Measurements from ENCODE around the gene SFPQ. TPM values are rescaled to one million over a fixed set of nuclear protein-coding genes. Genes with fewer than 3 reads are reported as not detected.

SFPQ gene
- total RNA-seq, 1 donor from 2014 or later: 241 TPM

DNA sequence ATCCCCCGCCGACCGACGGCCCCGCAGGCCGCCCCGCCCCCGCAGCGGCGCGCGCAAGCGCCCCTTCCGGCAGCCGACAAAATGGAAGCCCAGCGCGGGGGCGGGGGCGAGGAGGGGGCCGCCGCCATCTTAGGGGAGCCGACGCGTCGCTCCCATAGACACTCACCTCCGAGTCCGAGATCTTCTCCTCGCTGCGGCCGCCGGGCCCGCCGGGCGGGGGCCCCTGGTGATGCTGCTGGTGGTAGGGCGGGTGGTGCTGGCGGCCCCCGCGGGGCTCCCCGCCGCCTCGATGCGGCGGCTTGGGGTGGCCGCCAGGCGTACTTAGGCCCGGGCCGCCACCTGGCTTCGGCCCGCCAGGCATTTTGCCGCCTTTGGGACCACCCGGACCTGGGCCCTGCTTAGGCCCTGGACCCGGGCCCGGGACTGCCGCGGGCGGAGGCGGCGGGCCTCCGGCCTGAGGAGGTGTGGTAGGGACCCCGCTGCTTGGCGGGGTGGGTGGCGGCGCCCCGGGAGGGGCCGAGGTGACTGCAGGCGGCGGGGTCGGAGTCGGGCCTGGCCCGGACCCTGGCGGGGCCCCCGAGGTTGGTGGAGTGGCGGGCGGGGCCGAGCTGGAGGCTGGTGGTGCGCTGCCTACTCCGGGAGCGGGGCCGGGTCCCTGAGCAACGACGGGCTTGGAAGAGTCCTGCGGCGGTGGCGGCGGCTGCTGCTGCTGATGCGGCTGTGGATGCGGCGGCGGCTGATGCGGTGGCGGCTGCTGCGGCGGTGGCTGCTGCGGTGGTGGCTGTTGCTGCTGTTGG, 691 bp downstream of the SFPQ start:
- Mint-ChIP-seq H3K9me3 (ENCODE audit: unreplicated experiment) (no peaks in the 10 kb centered on the region), H3K36me3 (ENCODE audit: unreplicated experiment) (peaks cover 46% of the 10 kb centered on the region), H3K27ac (ENCODE audit: unreplicated experiment) (peak overlapping the region; percentile 95), H3K4me3 (ENCODE audit: unreplicated experiment) (peak overlapping the region; percentile 87), H3K4me1 (ENCODE audit: unreplicated experiment) (peaks cover 45% of the 10 kb centered on the region), H3K27me3 (ENCODE audit: unreplicated experiment) (no peaks in the 10 kb centered on the region)
- DNase-seq (ENCODE audit: extremely low spot score, unreplicated experiment): peak; percentile 95
- TF ChIP-seq, protein P1, sequence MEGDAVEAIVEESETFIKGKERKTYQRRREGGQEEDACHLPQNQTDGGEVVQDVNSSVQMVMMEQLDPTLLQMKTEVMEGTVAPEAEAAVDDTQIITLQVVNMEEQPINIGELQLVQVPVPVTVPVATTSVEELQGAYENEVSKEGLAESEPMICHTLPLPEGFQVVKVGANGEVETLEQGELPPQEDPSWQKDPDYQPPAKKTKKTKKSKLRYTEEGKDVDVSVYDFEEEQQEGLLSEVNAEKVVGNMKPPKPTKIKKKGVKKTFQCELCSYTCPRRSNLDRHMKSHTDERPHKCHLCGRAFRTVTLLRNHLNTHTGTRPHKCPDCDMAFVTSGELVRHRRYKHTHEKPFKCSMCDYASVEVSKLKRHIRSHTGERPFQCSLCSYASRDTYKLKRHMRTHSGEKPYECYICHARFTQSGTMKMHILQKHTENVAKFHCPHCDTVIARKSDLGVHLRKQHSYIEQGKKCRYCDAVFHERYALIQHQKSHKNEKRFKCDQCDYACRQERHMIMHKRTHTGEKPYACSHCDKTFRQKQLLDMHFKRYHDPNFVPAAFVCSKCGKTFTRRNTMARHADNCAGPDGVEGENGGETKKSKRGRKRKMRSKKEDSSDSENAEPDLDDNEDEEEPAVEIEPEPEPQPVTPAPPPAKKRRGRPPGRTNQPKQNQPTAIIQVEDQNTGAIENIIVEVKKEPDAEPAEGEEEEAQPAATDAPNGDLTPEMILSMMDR (IDR thresholded peaks at IDR 0.05): peak; percentile 22

DNA sequence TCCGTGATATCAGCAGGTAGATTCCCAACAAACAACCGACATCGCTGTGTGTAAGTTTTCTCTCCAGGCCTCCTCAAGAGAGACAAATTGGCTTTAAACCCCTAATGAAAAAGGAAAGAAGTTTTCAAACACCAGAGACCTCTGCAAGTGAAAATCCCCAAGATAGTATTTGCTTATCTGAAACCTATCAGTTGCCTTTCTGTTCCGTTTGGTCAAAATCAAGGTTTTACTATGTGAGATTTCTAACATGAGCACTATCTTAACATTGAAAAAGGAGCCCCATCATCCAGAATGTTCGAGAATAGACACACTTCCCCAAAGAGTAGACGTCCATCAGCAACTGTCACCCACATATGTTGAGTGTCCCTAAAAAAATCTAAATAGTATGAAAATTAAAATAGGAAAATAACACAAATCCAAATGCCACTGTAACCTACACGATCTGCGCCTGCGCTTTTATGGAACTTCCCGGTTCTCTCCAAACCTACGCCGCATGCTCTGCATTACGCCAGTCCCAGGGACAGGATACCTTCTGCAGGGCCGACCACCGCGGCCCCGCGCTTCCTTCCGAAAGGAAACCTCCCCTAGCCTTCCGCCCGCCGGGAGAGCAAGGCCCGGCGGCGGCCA, 1.4 kb downstream of the SFPQ start:
- peak overlapping the region; percentile 85 for H3K4me3 Mint-ChIP-seq (ENCODE audit: unreplicated experiment)
- peaks cover 53% of the 10 kb centered on the region for H3K36me3 Mint-ChIP-seq (ENCODE audit: unreplicated experiment)
- no peak for DNase-seq (ENCODE audit: extremely low spot score, unreplicated experiment)
- peaks cover 48% of the 10 kb centered on the region for H3K4me1 Mint-ChIP-seq (ENCODE audit: unreplicated experiment)
- H3K9me3 Mint-ChIP-seq (ENCODE audit: unreplicated experiment): no peaks in the 10 kb centered on the region
- TF ChIP-seq, protein P1 (IDR thresholded peaks at IDR 0.05): no peak
- peak overlapping the region; percentile 63 for H3K27ac Mint-ChIP-seq (ENCODE audit: unreplicated experiment)
- no peaks in the 10 kb centered on the region for H3K27me3 Mint-ChIP-seq (ENCODE audit: unreplicated experiment)

DNA sequence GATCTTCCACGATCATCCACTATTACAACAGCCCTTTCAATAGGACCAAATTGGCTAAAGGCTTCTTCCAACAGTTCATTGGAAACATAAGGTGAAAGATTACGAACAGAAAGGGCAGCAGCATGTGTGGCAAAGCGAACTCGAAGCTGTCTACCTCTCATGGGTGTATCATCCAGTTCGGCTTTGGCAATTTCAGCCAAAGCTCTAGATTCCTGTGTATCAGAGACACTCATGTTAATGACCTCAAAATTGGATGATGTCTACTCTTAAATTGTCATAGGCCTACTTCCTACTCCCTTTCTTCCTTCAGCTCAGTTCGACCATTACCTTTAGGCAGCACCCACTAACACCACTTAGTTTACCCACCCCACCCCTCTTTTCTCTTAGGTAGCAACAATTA, 2.2 kb downstream of the SFPQ start:
- Mint-ChIP-seq H3K4me1 (ENCODE audit: unreplicated experiment) (peaks cover 51% of the 10 kb centered on the region), H3K4me3 (ENCODE audit: unreplicated experiment) (peak overlapping the region; percentile 85), H3K27me3 (ENCODE audit: unreplicated experiment) (no peaks in the 10 kb centered on the region), H3K36me3 (ENCODE audit: unreplicated experiment) (peaks cover 60% of the 10 kb centered on the region), H3K9me3 (ENCODE audit: unreplicated experiment) (no peaks in the 10 kb centered on the region), H3K27ac (ENCODE audit: unreplicated experiment) (peak overlapping the region; percentile 63)
- TF ChIP-seq, protein P1 (IDR thresholded peaks at IDR 0.05): no peak
- DNase-seq (ENCODE audit: extremely low spot score, unreplicated experiment): no peak

DNA sequence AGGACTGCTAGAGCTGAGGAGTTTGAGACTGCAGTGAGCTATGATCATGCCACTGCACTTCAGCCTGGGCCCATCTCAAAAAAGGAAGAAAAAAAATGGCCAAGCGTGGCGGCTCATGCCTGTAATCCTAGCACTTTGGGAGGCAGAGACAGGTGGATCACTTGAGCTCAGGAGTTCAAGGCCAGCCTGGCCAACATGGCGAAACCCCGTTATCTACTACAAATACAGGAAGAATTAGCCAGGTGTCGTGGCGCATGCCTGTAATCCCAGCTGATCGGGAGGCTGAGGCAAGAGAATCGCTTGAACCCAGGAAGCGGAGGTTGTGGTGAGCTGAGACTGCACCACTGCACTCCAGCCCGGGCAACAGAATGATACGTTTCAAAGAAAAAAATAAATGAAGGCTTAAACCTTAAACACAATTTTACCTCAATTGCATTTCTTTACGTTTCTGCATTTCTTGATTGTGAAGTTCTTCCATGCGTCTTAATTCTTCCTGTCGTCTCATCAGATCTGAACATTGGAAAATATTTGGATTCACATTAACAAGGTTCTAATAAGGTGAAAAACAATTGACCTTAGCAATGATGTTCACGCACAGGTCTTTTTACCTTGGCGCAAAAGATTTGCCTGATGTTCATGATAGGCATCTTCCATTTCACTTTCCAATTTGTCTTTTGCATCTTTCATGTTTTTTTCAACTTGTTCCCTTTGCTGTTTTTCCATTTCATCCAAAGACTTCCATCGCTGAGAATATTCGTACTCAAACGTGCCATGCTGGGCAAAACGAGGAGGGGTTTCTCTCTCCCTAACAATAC, 4.2 kb downstream of the SFPQ start:
- Mint-ChIP-seq H3K36me3 (ENCODE audit: unreplicated experiment) (peaks cover 79% of the 10 kb centered on the region), H3K27ac (ENCODE audit: unreplicated experiment) (peak overlapping the region; percentile 40), H3K4me3 (ENCODE audit: unreplicated experiment) (peak overlapping the region; percentile 85), H3K4me1 (ENCODE audit: unreplicated experiment) (peaks cover 58% of the 10 kb centered on the region), H3K27me3 (ENCODE audit: unreplicated experiment) (no peaks in the 10 kb centered on the region), H3K9me3 (ENCODE audit: unreplicated experiment) (no peaks in the 10 kb centered on the region)
- DNase-seq (ENCODE audit: extremely low spot score, unreplicated experiment): no peak
- TF ChIP-seq, protein P1 (IDR thresholded peaks at IDR 0.05): no peak
